Retinal pigment epithelial cell (primary cell): ENCODE data around the gene PRPS1L1.
A peak's percentile ranks its signal among the peaks of the same experiment; 100 is the strongest.

ENCODE experiments used
- DNase-seq: peaks from one replicate; pipeline ENCODE4 v3.0.0-alpha.2; 2010; ENCODE audit warnings: low read depth
- H3K4me3 ChIP-seq: 2 replicates; pipeline ENCODE4 v1.5.1; 2011; ENCODE audit warnings: mild to moderate bottlenecking, low read length, control low read depth, moderate library complexity
- TF ChIP-seq, protein P1 (sequence below): conservative IDR thresholded peaks from 2 replicates; pipeline ENCODE4 v1.5.1; 2011; ENCODE audit warnings: low read depth, low read length, control low read depth, inconsistent platforms

PRPS1L1 gene

DNA sequence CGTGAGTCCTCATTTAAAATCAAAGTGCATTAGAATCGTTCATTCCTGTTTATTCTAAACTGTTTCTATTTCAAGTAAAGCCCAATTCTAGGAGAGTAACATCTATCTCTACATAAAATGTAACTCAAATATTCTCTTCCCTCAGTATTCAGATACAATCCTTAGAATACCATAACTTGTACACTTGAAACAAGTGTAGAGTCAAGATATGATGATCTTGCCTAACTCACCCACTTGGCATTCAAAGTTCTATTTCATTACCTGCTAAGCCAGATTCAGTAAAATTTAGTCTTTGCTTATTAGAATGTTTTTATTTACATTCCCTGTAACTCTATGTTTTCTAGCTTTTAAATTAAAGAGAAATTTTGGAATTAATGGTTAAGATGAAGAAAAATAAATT, 31.6 kb downstream of the PRPS1L1 start:
- no peak for DNase-seq
- TF ChIP-seq, protein P1, sequence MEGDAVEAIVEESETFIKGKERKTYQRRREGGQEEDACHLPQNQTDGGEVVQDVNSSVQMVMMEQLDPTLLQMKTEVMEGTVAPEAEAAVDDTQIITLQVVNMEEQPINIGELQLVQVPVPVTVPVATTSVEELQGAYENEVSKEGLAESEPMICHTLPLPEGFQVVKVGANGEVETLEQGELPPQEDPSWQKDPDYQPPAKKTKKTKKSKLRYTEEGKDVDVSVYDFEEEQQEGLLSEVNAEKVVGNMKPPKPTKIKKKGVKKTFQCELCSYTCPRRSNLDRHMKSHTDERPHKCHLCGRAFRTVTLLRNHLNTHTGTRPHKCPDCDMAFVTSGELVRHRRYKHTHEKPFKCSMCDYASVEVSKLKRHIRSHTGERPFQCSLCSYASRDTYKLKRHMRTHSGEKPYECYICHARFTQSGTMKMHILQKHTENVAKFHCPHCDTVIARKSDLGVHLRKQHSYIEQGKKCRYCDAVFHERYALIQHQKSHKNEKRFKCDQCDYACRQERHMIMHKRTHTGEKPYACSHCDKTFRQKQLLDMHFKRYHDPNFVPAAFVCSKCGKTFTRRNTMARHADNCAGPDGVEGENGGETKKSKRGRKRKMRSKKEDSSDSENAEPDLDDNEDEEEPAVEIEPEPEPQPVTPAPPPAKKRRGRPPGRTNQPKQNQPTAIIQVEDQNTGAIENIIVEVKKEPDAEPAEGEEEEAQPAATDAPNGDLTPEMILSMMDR = no peak
- H3K4me3 ChIP-seq = no peak overlapping the region

DNA sequence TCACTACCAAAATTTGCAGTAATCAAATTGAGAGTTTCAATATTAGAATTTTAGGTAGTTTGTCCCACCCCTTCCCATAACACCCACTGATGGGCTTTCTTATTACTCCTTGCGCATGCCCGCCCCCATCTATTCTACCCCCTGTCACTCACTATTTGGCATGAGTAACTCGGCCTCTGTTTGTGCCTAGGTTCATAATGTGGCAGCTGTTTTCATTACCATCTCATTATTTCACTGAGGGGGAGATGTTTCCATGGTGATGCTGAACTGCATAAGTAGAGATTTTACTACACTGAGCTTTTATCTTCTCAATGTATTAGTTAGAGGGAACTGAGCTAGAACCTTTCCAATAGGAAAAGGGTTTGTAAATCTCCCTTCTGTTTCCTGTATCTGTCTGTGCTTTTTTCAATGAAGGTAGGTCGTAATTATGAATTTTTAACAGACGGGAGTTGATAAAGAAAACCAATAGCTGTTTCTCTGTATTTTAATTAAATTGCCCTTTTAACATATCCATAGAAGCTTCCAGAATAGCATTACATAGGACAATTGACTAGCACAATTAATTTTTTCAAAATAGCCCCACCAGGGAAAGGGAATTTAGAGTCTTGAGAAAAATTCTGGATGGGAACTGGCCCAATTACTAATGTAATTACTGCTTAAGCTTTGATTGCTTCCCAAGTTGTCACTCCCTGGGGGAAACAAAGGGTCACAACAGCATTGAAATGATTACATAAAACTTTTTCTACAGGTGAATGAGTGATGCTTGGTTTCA, 33.4 kb downstream of the PRPS1L1 start:
- no peak overlapping the region for H3K4me3 ChIP-seq
- TF ChIP-seq, protein P1 = no peak
- DNase-seq = no peak

DNA sequence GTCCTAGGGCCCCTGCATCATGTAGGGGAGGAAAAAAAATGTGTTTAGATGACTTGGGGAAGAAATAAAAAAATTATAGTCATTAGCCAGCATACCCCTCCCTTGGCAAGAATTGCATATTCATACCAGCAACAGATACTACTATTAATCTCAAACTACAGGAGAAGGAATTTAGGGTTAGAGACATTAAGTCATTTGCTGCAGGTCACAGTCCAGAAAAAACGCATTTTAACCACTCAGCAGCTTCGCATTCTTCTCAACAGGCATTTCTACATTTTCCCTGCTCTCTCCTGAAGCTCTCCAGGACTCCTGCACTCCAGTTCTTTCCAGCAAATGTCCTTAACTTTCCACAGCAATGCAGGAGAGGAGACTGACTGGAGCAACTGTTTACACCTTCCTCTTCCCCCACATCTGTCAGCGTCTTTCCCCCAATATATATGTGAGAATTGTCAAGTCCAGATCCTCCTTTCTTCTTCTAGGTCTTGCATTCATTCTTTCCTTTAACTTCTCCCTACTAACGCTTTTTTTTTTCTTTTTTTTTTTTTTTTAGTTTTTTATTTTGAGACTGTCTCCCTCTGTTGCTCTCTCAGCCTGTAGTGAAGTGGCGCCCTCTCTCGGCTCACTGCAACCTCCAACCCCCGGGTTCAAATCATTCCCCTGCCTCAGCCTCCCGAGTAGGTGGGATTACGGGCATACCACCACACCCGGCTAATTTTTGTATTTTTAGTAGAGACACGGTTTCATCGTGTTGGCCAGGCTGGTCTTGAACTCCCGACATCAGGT, 35.6 kb downstream of the PRPS1L1 start:
- TF ChIP-seq, protein P1 = peak; percentile 25
- no peak for DNase-seq

DNA sequence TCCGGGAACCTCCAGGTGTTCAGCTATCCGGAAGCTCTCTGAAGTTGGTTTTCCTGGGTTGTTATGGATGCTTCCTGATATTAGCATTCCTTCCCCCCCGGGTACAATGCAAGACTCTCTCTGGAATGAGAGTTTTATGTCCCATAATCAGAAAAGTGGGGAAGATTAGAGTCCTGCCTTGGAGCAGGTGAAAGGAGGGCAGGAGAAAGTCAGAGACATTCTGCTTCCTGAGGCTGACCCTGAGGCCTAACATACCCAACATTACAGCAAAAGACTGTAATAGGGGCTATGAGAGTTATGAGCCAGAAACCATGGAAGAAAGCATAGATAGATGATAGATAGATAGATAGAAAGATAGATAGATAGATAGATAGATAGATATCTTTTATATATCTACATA, 36.9 kb downstream of the PRPS1L1 start:
- no peak for DNase-seq
- TF ChIP-seq, protein P1 = no peak
- no peak overlapping the region for H3K4me3 ChIP-seq

More for the DNA sequence above, 35.6 kb downstream of the PRPS1L1 start:
- H3K4me3 ChIP-seq = no peak overlapping the region

DNA sequence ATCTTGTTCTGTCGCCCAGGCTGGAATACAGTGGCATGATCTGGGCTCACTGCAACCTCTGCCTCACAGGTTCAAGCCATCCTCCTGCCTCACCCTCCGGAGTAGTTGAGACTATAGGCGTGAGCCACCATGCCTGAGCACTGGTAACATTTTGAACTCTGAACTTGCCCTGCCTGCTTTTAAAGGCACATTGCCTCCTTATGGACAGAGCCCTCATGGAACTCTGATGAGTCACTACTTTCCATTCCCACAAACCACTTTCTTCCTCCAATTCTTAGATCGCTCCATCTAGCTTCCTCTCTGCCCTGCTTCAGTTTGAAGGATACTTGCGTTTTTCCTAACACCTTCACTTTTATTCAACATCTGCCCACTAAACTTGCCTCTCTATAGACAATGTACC, 38.1 kb downstream of the PRPS1L1 start:
- no peak for DNase-seq
- TF ChIP-seq, protein P1 = no peak
- no peak overlapping the region for H3K4me3 ChIP-seq

DNA sequence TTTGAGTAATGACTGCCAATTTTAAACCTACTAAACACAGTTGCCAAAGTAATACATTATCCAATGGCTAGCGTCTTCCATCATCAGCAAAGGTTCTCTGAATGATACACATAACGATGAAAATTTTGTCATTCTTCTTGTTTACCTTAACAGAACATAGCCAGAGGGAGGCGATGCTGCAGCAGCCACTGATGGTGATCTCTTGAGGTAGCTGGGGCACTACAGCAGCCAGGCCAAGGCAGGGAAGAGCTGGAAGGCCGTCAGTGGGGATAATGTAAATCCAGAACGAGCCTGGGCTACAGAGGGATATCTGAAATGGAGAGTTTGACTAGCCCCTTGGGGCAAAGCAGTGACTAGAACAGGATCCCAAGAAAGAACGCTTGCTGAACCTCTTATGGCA, 38.8 kb downstream of the PRPS1L1 start:
- TF ChIP-seq, protein P1 = no peak
- DNase-seq = no peak
- no peak overlapping the region for H3K4me3 ChIP-seq

DNA sequence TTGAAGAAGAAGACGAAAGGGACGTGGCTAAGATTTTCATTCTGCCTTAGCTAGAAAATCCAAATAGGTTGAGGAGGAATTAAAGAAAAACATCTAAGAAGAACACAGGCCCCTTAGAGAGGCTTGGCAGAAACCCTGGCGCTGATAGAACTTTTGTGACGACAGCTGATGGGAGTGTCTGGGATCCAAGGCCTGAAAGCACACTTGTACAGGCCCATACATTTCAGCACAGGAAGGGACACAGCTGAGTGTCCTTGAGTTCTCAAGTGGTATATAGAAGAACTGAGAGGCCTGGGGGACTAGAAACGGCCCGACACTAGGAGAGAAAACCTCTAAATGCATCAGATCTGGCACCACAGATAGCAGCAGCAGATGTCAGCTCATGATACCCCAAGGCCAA, 39.5 kb downstream of the PRPS1L1 start:
- TF ChIP-seq, protein P1 = no peak
- no peak for DNase-seq
- no peak overlapping the region for H3K4me3 ChIP-seq
